NCI-H2196 treated with DMSO at 0.1 percent for 48 hours (cell line): ENCODE data around the gene UPK1B.

Source experiments
- DNase-seq: peaks from one replicate; lab custom pipeline; 2025; ENCODE audit not compliant: unreplicated experiment; lab: John Stamatoyannopoulos, UW

The UPK1B gene

GRCh38 chr3:119175872-119176756 is 2.7 kb downstream of the UPK1B start:
- DNase-seq: no peak

GRCh38 chr3:119176778-119177177 is 3.4 kb downstream of the UPK1B start:
- no peak for DNase-seq

DNA sequence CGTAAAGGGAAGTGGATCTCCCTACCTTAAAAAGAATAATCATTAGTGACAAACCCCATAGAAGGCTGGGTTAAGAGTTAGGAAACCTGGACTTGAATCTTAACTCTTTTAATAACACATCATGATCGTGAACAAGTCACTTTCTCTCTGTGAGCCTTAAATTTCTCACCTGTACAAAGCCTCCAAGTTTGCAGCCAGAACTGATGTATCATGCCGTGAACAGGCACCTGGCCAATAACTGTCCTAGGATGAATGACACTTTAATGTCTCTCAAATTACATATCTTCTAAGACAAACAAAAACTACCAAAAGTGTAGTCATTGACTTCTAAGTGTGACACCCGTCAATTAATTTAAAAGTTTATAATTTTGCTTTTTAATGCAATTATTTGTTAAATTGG is 3.9 kb downstream of the UPK1B start:
- DNase-seq: no peak

DNA sequence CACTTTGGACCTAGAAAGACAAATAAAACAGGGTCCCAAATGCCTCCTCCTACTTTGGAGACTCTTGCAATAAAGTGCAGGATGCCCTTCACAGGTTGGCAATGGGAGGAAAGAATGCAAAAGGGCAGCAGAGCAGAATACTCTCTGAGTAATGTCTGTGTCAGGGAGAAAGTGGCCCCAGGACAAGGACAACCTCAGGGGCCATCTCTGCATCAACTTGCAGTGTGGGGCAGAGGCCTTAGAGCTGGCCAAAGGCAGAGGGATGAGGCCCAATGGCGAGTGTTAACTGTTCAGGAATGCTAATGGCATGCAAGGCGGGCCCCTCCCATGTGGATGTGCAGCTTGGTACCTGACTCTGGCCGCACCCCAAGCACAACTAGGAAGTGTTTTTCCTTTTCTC is 8.4 kb downstream of the UPK1B start:
- no peak for DNase-seq

GRCh38 chr3:119184111-119184510 is 10.7 kb downstream of the UPK1B start:
- DNase-seq: no peak

GRCh38 chr3:119184796-119185570 is 11.6 kb downstream of the UPK1B start:
- DNase-seq: no peak

- DNase-seq: no peak
Observed at GRCh38 chr3:119187266-119187665, 13.9 kb downstream of the UPK1B start.

GRCh38 chr3:119191800-119192199 is 18.4 kb downstream of the UPK1B start:
- no peak for DNase-seq

DNA sequence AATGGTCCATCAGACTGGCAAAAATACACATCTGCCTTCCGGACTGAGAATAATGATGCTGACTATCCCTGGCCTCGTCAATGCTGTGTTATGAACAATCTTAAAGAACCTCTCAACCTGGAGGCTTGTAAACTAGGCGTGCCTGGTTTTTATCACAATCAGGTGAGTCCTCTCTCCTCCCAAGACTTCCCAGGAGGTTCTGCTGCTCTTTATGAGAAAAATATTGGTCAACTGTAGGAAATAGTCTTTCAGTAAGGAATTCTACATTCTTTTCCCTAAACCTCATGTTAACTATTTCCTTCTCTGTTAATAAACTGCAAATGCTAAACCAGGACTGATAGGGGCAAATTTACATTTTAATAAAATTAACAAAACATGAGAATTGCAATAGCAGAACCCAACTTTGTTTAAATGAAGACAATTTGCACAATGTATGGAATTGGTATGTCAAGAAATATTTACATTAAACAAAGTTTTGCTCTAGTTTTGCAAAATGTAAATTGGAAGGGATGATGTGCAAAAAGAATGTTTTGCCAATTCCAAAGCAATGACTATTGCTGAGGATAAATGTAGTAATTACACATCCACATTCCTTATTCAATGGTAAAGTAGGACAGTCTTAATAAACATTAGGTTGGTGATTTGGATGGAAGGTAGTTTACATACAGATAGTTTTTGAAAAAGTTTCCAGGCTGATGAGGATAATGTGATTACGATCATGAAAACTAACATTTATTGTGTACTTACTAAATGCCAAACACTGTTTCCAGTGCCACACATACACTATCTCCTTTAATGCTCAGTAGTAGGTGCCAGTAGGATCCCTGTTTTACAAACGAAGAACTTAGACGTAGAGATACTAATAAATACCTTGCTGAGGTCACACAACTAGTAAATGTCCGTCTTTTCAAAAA is 21.1 kb downstream of the UPK1B start:
- DNase-seq: no peak

DNA sequence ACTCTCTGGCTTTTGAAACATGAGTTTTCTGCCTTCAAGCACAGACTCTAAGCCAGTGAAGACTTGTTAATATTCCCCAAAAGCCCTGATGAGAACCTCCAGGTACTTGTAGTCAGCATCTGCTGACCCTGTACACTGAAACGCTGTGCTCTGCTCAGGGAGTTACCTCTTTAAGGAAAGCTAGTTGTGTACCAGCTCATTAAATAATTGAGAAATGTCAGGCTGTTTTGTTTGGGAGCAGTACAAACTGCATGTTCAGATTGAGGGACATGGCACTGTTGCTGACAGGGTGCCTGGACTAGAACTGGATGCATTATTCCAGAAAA is 21.7 kb downstream of the UPK1B start:
- no peak for DNase-seq

GRCh38 chr3:119195911-119196310 is 22.5 kb downstream of the UPK1B start:
- DNase-seq: no peak

- DNase-seq: no peak
Observed at GRCh38 chr3:119205209-119205608, 31.8 kb downstream of the UPK1B start.

DNA sequence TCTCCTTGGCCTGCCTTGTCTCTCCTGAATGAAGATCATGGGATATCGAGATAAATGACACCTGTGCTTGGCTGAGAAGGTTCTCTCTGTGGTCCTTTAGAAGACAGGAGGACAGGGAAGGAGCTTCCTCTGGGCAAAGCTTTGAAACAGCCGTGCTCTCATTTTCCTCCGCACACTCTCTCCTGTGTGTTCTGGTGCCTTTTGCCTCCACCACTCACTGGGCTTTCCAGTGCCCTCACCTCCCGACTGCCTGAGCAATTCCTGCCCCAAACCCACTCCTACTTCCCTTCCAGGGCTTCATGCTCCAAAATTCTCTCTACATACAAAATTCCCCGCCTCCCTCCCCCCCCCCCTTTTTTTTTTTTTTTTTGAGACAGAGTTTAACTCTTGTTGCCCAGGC is 32.3 kb downstream of the UPK1B start:
- DNase-seq: no peak

DNA sequence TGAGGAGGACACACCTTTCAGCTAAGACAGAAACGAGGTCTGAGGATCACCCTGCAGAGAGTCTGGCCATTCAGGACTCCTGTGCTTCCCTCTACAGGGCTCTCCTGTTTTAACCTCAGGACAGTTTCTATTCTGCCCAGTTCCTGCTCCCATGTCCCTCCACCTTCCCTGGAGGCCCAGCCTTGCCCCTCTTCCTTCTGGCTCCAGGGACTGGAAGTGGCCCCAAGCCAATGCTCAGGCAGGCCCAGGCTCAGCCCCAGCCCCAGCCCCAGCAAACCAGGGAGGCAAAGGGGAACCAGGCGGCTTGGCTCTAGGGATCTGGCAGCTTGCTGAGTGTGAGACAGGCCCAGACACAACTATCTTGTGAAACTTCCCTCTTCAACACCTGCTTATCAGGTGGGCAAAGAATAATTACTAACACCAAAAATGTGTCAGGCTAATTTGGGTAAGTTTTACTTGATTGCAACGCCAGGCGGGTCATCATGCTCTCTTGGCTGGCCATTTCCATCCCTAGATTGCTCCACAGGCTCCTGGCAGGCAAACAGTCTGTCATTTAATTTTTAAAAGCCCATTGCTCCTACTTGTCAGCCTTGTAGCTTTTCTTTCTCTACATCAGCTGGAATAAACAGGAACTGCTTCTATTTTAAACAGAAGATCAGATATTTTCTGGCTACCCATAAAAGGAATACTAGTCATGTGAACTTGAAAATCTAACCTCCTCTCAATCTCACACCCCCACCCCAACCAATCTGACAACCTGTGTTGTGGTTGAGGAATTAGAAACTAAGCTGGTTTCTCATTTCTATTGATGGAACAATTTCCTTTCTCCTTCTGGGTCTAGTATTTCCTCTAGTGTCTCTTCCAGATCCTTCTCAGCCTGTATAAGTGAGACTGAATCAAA is 33.5 kb downstream of the UPK1B start:
- no peak for DNase-seq

GRCh38 chr3:119207512-119207875 is 34.1 kb downstream of the UPK1B start:
- DNase-seq: no peak

- DNase-seq: no peak
Observed at GRCh38 chr3:119211193-119211592, 37.8 kb downstream of the UPK1B start.

DNA sequence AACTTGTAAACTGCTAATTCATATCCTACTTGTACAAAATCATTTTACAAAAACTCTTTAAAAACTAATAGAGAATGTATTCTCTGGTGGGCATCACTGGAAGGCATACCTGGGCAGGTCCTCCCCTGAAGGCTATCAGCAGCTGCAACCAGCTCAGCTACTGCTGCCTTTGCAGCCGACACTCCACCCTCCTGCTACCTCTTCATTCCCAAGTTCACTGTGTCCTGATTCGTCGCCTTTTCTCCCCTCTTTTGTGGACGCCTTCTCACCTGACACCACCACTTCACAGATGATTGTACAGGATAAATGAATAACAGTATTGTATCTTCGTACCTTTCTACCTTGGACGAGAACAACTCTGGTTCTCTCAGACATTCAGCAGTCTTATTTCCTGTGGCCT is 38.4 kb downstream of the UPK1B start:
- DNase-seq: no peak

- DNase-seq: no peak
Observed at GRCh38 chr3:119219069-119219468, 45.7 kb downstream of the UPK1B start.

GRCh38 chr3:119220198-119220597 is 46.8 kb downstream of the UPK1B start:
- no peak for DNase-seq

- DNase-seq: no peak
Observed at GRCh38 chr3:119220970-119221667, 47.7 kb downstream of the UPK1B start.
